GM20000 (cell line): ENCODE measurements around the gene C1RL.

Experiments
- DNase-seq: peaks from one replicate; pipeline ENCODE4 v3.0.0; 2012; ENCODE audit warnings: low spot score
- TF ChIP-seq, protein P1 (sequence below): IDR thresholded peaks from 2 replicates; pipeline ENCODE4 v1.5.1; 2012; ENCODE audit warnings: mild to moderate bottlenecking, control low read depth; ENCODE audit errors: extremely low read depth, missing control alignments

Gene C1RL

DNA sequence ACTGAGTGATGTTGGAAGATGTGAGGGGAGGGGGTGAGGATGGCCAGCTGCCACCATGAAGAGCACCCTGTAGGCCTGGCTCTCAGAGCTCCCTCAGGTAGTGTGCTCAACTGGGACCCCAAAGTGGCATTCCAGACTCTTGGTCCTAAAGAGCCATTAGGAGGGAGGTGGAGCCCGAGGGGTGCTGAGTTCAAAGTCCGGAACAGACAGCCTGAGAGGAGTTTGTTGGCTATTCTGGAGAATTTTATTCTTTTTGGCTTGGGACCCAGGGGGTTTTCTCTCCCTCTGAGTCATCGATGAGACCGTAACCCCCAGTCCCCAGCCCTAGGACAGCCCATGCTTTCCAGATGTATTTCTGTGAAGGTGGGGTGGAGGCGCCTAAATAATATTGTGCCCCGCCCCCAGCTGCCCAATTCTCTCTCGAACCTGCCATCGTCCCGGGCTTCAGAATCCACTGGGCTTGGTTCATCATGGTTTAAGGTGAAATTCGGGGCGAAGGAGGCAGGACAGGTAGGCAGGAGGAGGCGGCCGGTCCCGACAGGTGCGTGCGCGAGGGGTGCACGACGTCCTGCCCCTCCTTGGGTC lies 20.4 kb upstream of the C1RL start:
- TF ChIP-seq, protein P1, sequence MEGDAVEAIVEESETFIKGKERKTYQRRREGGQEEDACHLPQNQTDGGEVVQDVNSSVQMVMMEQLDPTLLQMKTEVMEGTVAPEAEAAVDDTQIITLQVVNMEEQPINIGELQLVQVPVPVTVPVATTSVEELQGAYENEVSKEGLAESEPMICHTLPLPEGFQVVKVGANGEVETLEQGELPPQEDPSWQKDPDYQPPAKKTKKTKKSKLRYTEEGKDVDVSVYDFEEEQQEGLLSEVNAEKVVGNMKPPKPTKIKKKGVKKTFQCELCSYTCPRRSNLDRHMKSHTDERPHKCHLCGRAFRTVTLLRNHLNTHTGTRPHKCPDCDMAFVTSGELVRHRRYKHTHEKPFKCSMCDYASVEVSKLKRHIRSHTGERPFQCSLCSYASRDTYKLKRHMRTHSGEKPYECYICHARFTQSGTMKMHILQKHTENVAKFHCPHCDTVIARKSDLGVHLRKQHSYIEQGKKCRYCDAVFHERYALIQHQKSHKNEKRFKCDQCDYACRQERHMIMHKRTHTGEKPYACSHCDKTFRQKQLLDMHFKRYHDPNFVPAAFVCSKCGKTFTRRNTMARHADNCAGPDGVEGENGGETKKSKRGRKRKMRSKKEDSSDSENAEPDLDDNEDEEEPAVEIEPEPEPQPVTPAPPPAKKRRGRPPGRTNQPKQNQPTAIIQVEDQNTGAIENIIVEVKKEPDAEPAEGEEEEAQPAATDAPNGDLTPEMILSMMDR, result no peak
- DNase-seq, result no peak

DNA sequence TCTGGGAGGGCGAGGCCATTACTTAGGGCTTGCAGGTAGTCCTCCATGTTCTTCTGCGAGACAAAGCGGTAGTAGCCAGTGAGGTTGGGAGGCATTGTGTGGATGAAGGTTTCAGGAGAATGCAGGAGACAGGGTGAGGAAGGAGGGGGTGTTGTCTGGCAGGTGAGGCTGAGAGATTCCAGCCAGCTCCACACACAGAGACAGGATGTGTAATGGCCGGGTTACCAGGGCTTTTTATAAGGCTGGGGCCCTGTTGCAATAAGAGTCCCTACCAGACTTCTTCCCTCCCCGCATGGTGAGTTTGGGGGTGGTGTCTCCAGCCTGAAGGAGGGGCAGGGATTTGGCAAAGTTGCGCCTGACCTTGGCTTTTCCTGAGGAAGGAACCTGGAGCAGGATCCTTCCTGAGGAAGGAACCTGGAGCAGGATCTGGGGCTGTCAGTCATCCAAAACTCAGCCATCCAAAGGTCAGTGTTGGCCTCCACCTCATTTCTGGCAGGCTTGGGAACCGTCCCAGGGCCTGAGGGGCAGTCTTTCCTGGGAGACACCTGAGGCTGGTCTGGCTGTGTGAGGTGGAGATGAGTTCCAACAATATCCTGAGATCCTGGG lies 19.8 kb upstream of the C1RL start, which contains the start of gene RBP5:
Gene RBP5, minus strand, starts transcription at position 209 of the 606 bp plus-strand sequence. Its CDS starts 114 bp downstream, at position 95.
- no peak for DNase-seq
- TF ChIP-seq, protein P1, result no peak

DNA sequence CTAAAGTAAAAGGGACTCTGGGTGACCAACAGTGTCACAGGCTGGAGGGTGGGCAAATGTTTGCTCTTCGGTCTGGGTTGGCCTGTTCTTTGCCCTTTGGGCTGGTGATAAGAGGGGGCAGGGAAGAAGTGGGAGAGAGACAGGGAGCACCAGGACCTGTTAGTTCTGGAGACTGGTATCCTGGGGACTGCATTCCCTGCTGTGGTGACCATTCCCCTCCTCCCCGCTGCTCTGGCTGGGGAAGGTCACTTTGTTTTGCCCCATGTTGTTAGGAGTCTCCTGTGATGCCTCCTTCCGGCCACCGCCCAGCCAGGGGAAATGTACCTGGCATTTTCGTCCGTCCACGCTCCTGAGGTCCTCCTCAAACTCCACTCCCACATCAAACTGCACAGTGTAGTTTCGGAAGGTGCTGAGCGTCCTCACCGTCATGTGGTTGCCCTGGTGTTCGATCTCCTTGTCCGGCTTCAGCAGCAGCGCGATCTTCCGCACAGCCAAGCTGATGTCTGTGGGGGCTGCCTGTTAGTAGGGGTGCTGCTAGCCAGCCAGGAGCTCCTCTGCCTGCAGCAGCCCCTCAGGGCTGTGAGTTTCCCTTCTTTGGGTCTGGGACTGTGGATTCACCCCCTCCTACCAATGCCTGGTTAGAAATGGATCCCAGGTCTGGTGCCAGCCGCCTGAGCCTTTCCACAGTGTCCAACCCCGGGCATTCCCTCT lies 19.1 kb upstream of the C1RL start:
- TF ChIP-seq, protein P1, result no peak
- no peak for DNase-seq

DNA sequence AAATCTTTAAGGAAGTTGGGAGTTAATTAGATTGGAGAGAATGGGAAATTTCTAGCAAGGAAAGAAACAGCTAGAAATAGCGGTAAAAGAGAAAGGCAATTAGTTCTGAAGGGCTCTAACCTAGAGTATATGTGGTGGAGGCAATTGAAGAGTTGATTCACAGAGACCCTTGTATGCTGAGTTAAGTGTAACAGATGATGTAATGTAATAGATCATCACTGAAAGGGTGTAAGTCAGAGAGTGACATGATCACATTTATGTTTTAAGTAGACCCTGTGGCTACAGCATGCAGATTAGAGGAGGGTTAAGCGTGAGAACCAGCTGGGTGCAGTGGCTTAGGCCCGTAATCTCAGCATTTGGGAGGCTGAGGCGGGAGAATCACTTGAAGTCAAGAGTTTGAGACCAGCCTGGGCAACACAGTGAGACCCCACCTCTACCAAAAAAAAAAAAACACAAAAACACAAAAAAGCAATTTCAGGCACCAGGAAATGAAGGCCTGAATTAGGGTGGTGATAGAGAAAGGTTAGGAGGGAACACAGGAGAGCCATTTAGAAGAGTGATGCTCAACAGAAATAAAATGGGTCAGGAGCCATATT lies 16.7 kb upstream of the C1RL start:
- DNase-seq, result no peak
- TF ChIP-seq, protein P1, result no peak

DNA sequence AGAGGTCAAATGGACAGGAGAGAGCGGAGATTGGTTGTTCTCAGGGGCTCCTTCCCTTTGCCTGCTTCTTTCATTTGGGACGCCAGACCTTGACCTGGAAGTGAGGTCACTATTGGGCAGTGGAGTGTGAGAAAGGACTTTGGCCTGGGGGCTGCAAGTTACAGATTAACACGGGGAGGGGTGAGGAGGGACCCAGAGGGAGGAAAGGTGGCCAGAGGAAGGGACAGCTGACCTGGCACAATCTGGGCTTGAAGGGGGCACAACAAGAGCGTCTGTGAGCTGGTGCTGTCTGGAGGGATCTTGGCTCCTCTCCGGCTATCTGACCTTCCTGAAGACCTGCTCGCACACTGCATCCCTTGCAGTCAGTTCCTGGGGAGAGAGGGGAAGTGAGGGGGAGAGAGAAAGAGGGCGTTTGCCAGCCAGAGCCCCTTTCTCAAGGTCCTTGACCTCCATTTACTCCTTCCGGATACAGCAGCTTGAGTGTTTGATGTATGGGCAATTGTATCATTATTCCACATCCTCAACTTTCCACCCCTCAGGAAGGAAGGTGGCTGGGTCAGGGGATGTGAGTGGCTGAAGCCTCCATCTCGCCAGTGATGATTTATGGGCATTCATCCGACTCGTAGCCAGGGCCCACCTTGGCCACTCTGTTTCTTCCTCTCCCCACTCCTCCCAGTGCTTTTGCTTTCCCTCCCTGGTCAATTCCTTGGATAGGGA lies 14.9 kb upstream of the C1RL start:
- TF ChIP-seq, protein P1, result no peak
- DNase-seq, result no peak

DNA sequence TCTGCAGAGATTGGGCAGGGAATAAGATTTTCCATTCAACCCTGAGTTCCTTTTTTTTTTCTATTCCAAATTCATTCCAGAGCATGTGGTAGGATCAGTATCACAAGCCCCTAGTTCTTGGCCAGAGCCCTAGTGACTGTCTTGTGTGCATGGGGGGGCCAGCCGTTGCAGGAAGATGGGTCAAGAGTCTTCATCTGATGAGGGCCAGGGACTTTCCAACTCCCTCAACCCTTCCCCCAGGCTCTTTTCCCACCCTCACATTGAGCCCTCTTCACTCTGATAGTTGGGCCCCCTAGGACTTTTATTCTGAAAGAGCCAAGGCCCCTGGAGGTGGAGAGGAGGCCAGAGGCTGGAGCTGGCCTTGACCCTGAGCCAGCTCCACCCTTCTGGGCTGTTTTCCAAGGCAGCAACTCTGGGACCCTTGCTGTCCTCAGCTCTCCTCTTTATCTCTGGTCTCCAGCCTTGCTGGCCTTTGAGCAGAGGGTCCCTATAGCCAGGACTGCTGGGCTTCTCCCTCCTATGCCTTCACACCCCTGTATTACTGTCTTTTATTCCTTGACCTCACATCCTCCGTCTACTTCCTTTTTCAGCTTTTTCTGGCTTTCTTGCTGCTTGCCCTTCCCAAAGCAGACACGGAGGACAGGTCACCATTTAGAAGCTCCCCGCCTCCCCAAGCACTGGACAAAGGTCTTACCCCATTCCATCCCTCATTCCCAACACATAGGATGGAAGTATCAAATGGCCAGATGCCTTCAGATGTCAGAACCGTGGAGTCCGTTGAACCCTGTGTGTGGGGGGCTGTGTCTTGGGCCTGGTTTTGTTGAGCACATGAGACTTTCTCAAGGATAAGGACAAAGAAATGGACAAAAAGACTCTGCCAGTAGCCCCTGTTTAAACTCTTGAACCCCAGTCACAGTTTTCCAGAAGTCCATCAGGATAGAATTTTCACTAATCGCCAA lies 14.1 kb upstream of the C1RL start:
- DNase-seq, result no peak
- TF ChIP-seq, protein P1, result no peak
